K562 treated with DMSO at 1 percent for 48 hours (cell line): Measurements from ENCODE around the gene FDPS. TPM values are rescaled to one million over a fixed set of nuclear protein-coding genes. Genes with fewer than 3 reads are reported as not detected.

Experiments used
- total RNA-seq: library from RNA; unstranded; fragments of 300-600 nt; gene quantifications from 2 replicates; pipeline ENCODE4 v1.2.3, GENCODE V29; 2022; ENCODE audit warnings: low replicate concordance; ENCODE audit errors: extremely low read depth

Gene FDPS
- total RNA-seq = not detected in 2 replicates

DNA sequence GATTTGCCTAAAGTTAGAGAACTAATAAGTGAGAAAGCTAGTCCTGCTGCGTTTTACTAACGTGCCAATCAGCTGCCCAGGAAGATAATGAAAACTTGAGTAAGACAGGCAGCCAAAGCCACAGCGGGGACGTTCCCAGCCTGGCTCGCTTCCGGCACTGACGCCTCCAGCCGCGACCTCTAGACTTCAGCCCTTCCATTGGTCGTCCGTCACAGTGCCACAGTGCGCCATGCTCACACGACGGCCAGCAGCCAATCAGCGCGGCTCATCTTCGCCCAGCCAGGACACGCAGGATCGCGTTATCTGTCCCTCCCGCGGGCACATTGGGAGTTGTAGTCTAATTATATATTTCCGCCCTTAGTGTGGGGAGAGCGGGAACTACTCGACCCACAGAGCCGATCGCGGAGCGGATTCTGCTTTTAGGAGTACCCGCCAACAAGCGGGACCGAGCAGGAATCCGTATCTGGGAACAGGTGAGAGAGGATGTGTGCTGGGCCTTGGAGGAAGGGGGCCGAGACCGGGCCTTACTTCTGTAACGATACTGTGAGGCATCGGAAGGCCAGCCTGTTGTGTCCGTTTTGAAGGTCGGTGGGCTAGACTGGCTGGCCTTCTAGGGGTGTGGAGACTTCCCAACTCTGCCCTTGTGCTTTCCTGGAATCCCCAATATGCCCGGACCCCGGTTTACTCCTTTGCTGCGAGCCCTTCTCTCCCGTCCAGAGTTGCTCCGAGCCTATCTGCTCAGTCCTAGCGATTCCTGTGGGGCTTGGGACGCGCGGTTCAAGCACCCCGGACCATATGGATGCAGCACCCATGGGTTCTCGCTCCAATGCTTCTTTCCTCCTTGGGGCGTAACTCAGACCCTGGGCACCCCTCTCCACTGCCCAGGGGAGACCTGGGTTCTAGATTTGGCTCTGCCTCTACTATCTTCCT lies at the start of gene FDPS:
Gene FDPS, plus strand, starts transcription at position 374 of the 930 bp plus-strand sequence. CDS start 924 bp downstream, outside the sequence.

GRCh38 chr1:155261852-155262673 lies 46.6 kb upstream of the FDPS start, which contains the start of gene SCAMP3:
Gene SCAMP3, minus strand, starts transcription at chr1:155262360. Its CDS starts 209 bp downstream, at chr1:155262151.

DNA sequence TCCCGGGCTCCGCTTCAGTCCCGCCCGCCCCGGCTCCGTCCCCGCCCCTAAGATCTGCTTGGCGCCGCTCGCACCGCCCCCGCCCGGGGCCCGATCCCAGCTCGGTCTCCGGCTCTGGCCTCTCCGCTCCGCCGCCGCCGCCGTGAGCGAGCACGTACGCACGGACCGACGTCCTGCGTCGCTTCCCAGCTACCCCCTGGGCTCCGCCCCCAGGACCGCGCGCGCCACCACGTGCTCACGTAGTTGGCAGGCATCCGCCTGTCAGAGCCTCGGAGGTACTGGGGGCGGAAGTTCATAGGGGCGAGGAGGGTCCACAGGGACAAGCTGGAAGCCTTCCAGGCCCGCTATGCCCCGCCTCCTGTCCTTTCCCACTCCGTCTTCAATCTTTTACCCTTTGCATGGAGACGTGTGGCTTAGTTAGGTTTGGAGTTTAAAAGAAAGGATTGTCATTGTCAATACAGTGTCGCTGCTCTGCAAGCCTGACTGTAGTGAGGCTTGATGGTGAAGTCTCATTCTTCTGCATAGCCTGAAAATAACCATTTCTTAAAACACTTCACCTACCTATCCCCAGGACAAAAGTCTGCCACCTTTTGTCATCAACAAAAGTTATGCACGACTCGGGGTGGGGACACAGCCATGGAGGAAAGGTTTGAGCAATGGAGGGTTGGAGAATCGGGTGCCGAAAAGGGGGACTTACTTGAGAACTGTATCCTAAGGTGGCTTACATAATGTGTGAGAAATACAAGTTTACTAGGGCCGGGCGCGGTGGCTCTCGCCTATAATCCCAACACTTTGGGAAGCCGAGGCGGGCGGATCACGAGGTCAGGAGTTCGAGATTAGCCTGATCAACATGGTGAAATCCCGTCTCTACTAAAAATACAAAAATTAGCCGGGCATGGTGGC lies 35.1 kb upstream of the FDPS start, which contains the start of gene CLK2:
Gene CLK2, minus strand, starts transcription at position 162 of the 903 bp plus-strand sequence. CDS start 2,527 bp downstream, outside the sequence.

DNA sequence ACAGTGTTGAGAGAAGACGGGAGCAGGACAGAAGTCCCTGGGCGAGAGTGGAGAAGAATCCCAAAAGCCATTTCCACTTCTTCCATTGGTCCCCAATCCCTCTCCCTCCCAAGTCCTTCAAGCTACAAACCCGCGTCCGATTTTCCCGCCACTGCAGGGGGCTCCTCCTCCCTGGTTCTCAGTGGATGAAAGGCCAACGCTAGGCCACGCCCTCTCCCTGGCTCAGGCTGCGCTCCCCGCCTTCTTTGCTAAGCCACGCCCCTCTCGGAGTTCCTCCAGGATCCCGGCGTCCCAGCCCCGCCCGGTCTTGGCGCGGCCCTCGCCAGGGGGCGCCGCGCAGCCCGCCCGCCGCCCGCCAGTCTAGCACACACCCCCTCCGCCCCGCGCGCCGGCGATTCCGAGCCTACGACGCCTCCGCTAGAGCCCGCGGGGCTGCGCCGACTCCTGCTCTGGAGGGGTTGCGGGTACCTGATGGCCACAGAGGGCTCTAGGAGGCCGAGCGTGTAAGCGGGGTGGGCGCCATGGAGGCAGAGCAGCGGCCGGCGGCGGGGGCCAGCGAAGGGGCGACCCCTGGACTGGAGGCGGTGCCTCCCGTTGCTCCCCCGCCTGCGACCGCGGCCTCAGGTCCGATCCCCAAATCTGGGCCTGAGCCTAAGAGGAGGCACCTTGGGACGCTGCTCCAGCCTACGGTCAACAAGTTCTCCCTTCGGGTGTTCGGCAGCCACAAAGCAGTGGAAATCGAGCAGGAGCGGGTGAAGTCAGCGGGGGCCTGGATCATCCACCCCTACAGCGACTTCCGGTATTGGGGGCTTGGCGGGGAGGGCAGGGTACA lies 31.4 kb upstream of the FDPS start, which contains the start of gene HCN3:
Gene HCN3, plus strand, starts transcription at position 394 of the 832 bp plus-strand sequence. Its CDS starts 128 bp downstream, at position 522.

DNA sequence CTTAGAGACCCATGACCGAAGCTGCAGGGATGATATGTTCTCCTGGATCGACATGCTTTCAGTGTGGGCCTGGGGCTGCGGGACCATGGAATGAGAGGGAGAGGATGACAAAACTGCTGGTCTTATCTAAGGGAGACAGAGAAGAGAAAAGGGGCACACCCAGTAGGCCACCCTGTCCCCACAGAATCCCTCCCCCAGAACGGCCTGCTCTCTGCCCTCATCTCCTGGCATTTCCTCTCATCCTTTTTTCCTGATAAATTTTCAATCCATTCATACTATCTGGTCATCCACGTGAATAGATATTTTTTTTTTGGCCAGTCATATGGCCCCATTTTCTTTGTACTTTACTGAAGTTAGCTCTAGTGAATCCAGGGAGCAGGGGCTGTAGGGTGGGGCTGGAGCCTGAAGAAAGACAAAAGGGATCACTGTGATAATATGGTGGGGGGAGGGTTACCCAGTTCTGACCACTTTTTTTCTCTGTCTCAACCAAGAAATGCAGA lies 7.3 kb upstream of the FDPS start, which contains the start of gene PKLR:
Gene PKLR, minus strand, starts transcription at position 97 of the 500 bp plus-strand sequence. Its CDS starts 43 bp downstream, at position 54.

DNA sequence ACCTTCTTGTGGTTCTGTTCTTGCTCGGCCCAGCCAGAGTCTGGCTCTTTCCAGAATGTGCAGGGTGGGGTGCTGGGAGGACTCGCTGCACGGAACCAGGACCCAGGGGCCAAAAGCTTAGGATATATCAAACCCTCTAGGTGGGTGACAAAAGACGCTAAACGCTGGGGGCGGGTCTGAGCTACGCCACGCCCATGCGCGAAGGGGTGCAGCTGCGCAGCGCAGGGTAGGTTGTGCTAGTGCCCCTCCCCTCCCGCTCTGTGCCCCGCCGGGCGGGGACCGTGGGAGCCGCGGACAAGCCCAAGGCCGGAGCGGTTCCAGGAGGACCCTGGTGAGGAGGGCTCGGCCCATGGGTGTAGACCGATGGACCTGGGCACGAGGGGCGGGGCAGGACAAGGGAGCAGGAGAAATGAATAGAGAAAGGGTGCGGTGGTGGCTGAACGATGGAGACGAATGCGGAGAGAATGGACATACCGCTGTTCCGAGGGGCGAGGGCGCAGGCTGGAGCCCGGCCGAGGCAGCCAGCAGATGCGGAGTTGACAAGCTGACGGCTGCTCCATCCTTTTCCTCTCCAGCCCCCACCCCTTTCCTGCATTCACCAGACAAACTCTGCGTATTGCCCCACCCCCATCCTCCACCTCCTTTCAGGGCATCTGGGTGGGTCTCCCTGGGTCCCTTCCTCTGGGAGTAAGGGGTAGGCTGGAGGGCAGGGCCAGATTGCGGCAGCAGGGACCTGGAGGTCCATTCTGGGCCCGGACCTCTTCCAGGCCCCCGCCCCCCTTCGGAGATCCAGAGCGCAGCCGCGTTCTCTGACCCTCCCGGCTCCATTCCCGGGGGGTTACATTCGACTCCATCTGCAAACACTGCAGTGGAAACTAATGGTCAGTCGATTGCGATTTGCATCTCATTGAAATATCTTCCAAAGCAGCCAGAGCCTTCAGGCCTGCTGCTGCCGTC lies 12.3 kb downstream of the FDPS start, which contains the start of gene RUSC1:
Gene RUSC1, plus strand, starts transcription at position 234 of the 957 bp plus-strand sequence. CDS start 880 bp downstream, outside the sequence.

Other genes starting within 250 kb of the FDPS start
- not detected in 2 replicates for gene EFNA4, start 245.1 kb upstream of the FDPS start, total RNA-seq
- not detected in 2 replicates for gene EFNA3, start 230.0 kb upstream of the FDPS start, total RNA-seq
- not detected in 2 replicates for gene EFNA1, start 181.0 kb upstream of the FDPS start, total RNA-seq
- gene SLC50A1, start 173.0 kb upstream of the FDPS start, total RNA-seq = not detected in 2 replicates
- gene DPM3, start 168.3 kb upstream of the FDPS start, total RNA-seq = not detected in 2 replicates
- not detected in 2 replicates for gene KRTCAP2, start 135.6 kb upstream of the FDPS start, total RNA-seq
- not detected in 2 replicates for gene TRIM46, start 135.0 kb upstream of the FDPS start, total RNA-seq
- gene THBS3, start 101.0 kb upstream of the FDPS start, total RNA-seq = not detected in 2 replicates
- not detected in 2 replicates for gene MTX1, start 100.2 kb upstream of the FDPS start, total RNA-seq
- not detected in 2 replicates for gene ENTREP3, start 53.4 kb upstream of the FDPS start, total RNA-seq
- not detected in 2 replicates for gene SCAMP3, start 46.5 kb upstream of the FDPS start, total RNA-seq
- not detected in 2 replicates for gene CLK2, start 35.4 kb upstream of the FDPS start, total RNA-seq
- not detected in 2 replicates for gene HCN3, start 31.4 kb upstream of the FDPS start, total RNA-seq
- gene PKLR, start 7.4 kb upstream of the FDPS start, total RNA-seq = not detected in 2 replicates
- gene RUSC1, start 12.0 kb downstream of the FDPS start, total RNA-seq = not detected in 2 replicates